Panc1 (cell line): ENCODE measurements around the gene MSMP.

Experiments
- CTCF ChIP-seq: fragments of 450-650 bp; IDR thresholded peaks from 2 replicates; pipeline ENCODE4 v1.5.1; 2017; ENCODE audit warnings: mild to moderate bottlenecking
- POLR2AphosphoS5 ChIP-seq: IDR thresholded peaks from 2 replicates; pipeline ENCODE4 v1.6.1; 2012; ENCODE audit warnings: mild to moderate bottlenecking, low read depth, low read length, moderate library complexity
- REST ChIP-seq, 2 experiments: IDR thresholded peaks; 2 replicates each; pipeline ENCODE4 v1.6.1; 2011 to 2012; ENCODE audit warnings: low read depth in 2 of 2, control low read depth in 1 of 2, low read length in 1 of 2, mild to moderate bottlenecking in 1 of 2, moderate library complexity in 1 of 2; ENCODE audit not compliant: insufficient read depth in 1 of 2
- SIN3A ChIP-seq: IDR thresholded peaks from 2 replicates; pipeline ENCODE4 v1.6.1; 2012; ENCODE audit warnings: low read depth, mild to moderate bottlenecking, low read length, moderate library complexity, borderline replicate concordance; ENCODE audit not compliant: insufficient read depth
- TCF7L2 ChIP-seq: IDR thresholded peaks from 2 replicates; pipeline ENCODE4 v1.6.1; 2011; ENCODE audit warnings: mild to moderate bottlenecking, low read depth, low read length, inconsistent platforms

GRCh38 chr9:35710818-35711500, 43.1 kb downstream of the MSMP start:
- TF ChIP-seq CTCF (no peak), REST (IDR thresholded peaks at IDR 0.05; ENCODE audit: insufficient read depth in 1 of 2, low read depth in 2 of 2, low read length in 1 of 2) (no peak), POLR2AphosphoS5 (no peak), SIN3A (no peak), TCF7L2 (no peak)
